ENCODE data around the gene FHOD3.

Gene FHOD3

GRCh38 chr18:36532815-36533214 lies 235.3 kb downstream of the FHOD3 start:
- TF ChIP-seq, protein P1, sequence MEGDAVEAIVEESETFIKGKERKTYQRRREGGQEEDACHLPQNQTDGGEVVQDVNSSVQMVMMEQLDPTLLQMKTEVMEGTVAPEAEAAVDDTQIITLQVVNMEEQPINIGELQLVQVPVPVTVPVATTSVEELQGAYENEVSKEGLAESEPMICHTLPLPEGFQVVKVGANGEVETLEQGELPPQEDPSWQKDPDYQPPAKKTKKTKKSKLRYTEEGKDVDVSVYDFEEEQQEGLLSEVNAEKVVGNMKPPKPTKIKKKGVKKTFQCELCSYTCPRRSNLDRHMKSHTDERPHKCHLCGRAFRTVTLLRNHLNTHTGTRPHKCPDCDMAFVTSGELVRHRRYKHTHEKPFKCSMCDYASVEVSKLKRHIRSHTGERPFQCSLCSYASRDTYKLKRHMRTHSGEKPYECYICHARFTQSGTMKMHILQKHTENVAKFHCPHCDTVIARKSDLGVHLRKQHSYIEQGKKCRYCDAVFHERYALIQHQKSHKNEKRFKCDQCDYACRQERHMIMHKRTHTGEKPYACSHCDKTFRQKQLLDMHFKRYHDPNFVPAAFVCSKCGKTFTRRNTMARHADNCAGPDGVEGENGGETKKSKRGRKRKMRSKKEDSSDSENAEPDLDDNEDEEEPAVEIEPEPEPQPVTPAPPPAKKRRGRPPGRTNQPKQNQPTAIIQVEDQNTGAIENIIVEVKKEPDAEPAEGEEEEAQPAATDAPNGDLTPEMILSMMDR (conservative IDR thresholded peaks at IDR 0.05; ENCODE audit: low read length), result no peak
- DNase-seq (ENCODE audit: low read depth), result no peak
- H3K4me3 ChIP-seq (ENCODE audit: low read length), result no peak overlapping the region

DNA sequence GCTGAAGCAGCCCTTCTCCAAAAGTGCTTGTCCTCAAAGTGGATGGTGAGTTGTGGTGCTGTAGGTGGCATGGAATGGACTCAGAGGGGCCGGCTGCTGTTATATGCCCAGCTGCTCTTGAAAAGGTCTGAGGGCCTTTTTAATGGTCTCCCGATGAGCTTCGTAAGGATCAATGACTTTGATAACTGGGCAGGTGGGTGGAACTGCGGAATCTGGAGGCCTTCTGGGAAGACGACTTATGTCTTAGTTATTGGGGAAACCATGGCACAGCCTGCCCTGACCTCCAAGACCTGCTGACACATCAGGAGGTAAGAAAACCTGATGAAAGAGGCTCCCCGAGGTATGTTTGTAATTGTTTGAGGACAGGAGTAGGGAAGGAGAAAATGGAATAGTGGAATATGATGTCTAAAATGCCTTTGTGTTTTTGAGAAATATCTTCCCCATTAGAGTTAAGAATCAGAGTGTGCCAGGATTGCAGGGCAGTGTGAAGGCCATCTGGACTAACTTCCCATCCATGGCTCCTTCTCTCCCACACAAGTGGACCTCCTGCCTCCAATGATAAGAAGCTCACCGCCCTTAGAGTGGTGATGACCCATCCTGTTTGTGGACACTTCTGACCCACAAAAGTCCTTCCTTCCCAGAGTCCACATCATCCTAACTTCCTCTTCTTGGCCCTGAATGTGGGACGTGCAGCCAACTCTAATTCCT lies 236.1 kb downstream of the FHOD3 start:
- TF ChIP-seq, protein P1 (conservative IDR thresholded peaks at IDR 0.05; ENCODE audit: low read length), result no peak
- H3K4me3 ChIP-seq (ENCODE audit: low read length), result no peak overlapping the region
- no peak for DNase-seq (ENCODE audit: low read depth)

DNA sequence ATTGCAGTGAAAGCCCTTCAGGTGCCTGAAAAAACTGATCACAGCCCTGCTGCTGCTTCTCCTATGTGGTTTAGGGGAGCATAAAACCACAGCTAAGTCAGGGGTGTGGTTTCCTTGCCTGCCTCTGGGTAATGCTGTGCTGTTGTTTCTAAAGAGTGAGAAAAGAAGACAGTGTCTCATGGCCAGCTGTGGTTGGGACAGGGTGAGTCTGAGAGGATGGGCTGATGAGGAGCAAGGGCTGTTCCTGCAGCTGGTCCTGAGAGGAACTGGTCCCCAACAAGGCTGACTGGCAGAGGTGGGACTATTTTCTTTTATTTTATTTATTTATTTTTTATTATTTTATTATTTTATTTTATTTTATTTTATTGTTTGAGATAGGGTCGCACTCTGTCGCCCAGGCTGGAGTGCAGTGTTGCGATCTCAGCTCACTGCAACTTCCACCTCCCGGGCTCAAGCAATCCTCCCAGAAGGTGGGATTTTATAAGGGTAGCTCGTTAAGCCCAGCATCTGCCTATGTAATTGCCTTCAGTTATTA lies 236.7 kb downstream of the FHOD3 start:
- no peak overlapping the region for H3K4me3 ChIP-seq (ENCODE audit: low read length)
- TF ChIP-seq, protein P1 (conservative IDR thresholded peaks at IDR 0.05; ENCODE audit: low read length), result no peak
- no peak for DNase-seq (ENCODE audit: low read depth)

GRCh38 chr18:36535202-36535935 lies 237.9 kb downstream of the FHOD3 start:
- no peak for DNase-seq (ENCODE audit: low read depth)
- H3K4me3 ChIP-seq (ENCODE audit: low read length), result no peak overlapping the region
- TF ChIP-seq, protein P1 (conservative IDR thresholded peaks at IDR 0.05; ENCODE audit: low read length), result no peak

DNA sequence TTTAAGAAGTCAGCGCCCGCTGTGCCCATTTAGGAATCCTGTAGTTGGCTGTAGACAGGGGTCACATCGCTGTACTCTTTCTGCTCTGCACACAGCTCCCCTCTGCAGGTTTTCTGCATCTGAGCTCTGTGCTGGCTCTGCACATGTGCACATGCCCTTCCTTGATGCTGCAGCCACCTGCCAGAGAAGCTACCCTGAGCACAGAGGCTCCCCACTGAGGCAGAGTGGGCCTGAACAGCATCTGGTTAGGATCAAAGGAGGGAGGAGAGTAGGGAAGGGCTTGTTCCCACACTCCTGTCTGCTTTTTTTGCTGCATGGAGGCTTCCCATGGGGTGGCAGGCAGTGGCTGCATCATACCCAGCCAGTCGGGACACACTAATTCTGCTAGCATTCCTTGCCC lies 238.9 kb downstream of the FHOD3 start:
- TF ChIP-seq, protein P1 (conservative IDR thresholded peaks at IDR 0.05; ENCODE audit: low read length), result no peak
- no peak for DNase-seq (ENCODE audit: low read depth)
- no peak overlapping the region for H3K4me3 ChIP-seq (ENCODE audit: low read length)

DNA sequence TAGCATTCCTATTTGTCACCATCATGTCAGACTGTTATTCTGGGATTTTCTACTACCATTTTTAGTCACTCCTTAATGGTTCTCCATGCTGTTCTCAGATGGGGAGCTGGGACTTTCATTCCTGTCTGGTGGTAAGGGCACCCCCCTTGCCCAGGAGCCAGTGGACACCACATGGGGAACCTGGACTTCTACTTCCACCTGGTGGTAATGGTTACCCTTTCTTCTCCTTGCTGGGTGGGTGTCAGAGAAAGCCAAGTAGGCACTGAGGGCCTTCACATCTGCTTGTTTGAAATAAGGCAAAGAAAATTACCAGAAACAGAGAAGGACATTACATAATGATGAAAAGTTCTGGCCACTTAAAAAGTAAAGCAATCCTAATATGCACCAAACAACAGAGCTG lies 239.8 kb downstream of the FHOD3 start:
- TF ChIP-seq, protein P1 (conservative IDR thresholded peaks at IDR 0.05; ENCODE audit: low read length), result no peak
- DNase-seq (ENCODE audit: low read depth), result no peak
- H3K4me3 ChIP-seq (ENCODE audit: low read length), result no peak overlapping the region
